Activated naive CD4-positive, alpha-beta T cell treated with anti-CD3 and anti-CD28 coated beads for 36 hours (primary cell): ENCODE data around the gene AS3MT. TPM values are rescaled to one million over a fixed set of nuclear protein-coding genes. Genes with fewer than 3 reads are reported as not detected.

ENCODE experiments used
- CTCF ChIA-PET: fragments of 350-600 bp; sonication (Branson Sonifier 250); formaldehyde crosslinking; loops from one replicate; lab custom pipeline; 2021; ENCODE audit warnings: antibody characterized with exemption; lab: Charles Lee
- DNase-seq: peaks from one replicate; pipeline ENCODE4 v3.0.0-alpha.2; 2020
- H3K27ac Mint-ChIP-seq: one replicate; pipeline ENCODE4 v1.8.0; 2021; ENCODE audit warnings: mild to moderate bottlenecking, mixed read lengths
- H3K27me3 Mint-ChIP-seq: one replicate; pipeline ENCODE4 v1.8.0; 2021; ENCODE audit warnings: low read depth, mixed read lengths
- H3K36me3 Mint-ChIP-seq: one replicate; pipeline ENCODE4 v1.8.0; 2021; ENCODE audit warnings: low read depth, mixed read lengths
- H3K4me1 Mint-ChIP-seq: one replicate; pipeline ENCODE4 v1.8.0; 2021; ENCODE audit warnings: low read depth, mixed read lengths
- H3K4me3 Mint-ChIP-seq: one replicate; pipeline ENCODE4 v1.8.0; 2021; ENCODE audit warnings: mild to moderate bottlenecking, moderate library complexity, mixed read lengths
- H3K9me3 Mint-ChIP-seq: one replicate; pipeline ENCODE4 v1.8.0; 2021; ENCODE audit warnings: mixed read lengths
- intact Hi-C: fragments of 100-400 bp; cut with micrococcal nuclease; formaldehyde crosslinking; loops from one replicate; pipeline ENCODE4 v1.15.1; 2023
- total RNA-seq, 2 experiments: library from RNA; stranded (reverse); gene quantifications; one replicate each; pipeline ENCODE4 v1.2.3, GENCODE V29; 2021

AS3MT gene
- total RNA-seq, 2 experiments from 2014 or later: 1.0 to 1.2 TPM

- peaks cover 2% of the 10 kb centered on the region for H3K27me3 Mint-ChIP-seq
- no peaks in the 10 kb centered on the region for H3K9me3 Mint-ChIP-seq
- intact Hi-C loops: no loop called here
- H3K4me1 Mint-ChIP-seq: no peaks in the 10 kb centered on the region
- no peak overlapping the region for H3K4me3 Mint-ChIP-seq
- H3K36me3 Mint-ChIP-seq: peaks cover 8% of the 10 kb centered on the region
- CTCF ChIA-PET: interaction anchor here (1.4 kb wide), 1 partner anchor 12 kb away, joined by 5 read pairs; no protein-coding TSS in a partner anchor
- DNase-seq: no peak
- H3K27ac Mint-ChIP-seq: no peak overlapping the region
Measured at GRCh38 chr10:102863660-102864059, 5.6 kb upstream of the AS3MT start.

GRCh38 chr10:102865620-102866019 lies 3.6 kb upstream of the AS3MT start:
- no peak overlapping the region for H3K27ac Mint-ChIP-seq
- H3K27me3 Mint-ChIP-seq: peaks cover 18% of the 10 kb centered on the region
- DNase-seq: no peak
- intact Hi-C loops: no loop called here
- H3K4me3 Mint-ChIP-seq: no peak overlapping the region
- H3K36me3 Mint-ChIP-seq: peaks cover 7% of the 10 kb centered on the region
- peaks cover 8% of the 10 kb centered on the region for H3K4me1 Mint-ChIP-seq
- CTCF ChIA-PET: interaction anchor here (1.5 kb wide), 1 partner anchor 10 kb away, joined by 3 read pairs; no protein-coding TSS in a partner anchor
- no peaks in the 10 kb centered on the region for H3K9me3 Mint-ChIP-seq

GRCh38 chr10:102868911-102869257 lies 386 bp upstream of the AS3MT start:
- CTCF ChIA-PET: interaction anchor here (0.5 kb wide), 1 partner anchor 63 kb away, joined by 3 read pairs; no protein-coding TSS in a partner anchor
- no peak for DNase-seq

GRCh38 chr10:102870221-102870620 lies 951 bp downstream of the AS3MT start:
- H3K27ac Mint-ChIP-seq: no peak overlapping the region
- H3K4me3 Mint-ChIP-seq: peak overlapping the region; percentile 69
- H3K4me1 Mint-ChIP-seq: peaks cover 8% of the 10 kb centered on the region
- CTCF ChIA-PET: no interaction called here
- intact Hi-C loops: no loop called here
- H3K36me3 Mint-ChIP-seq: peaks cover 1% of the 10 kb centered on the region
- H3K27me3 Mint-ChIP-seq: peaks cover 21% of the 10 kb centered on the region
- no peak for DNase-seq
- H3K9me3 Mint-ChIP-seq: no peaks in the 10 kb centered on the region

More at GRCh38 chr10:102868911-102869257, 386 bp upstream of the AS3MT start:
- Mint-ChIP-seq H3K4me1 (peaks cover 8% of the 10 kb centered on the region), H3K27ac (no peak overlapping the region), H3K9me3 (no peaks in the 10 kb centered on the region), H3K4me3 (peak overlapping the region; percentile 69), H3K27me3 (peaks cover 21% of the 10 kb centered on the region), H3K36me3 (peaks cover 3% of the 10 kb centered on the region)
- intact Hi-C loops: no loop called here

- CTCF ChIA-PET: no interaction called here
- Mint-ChIP-seq H3K9me3 (no peaks in the 10 kb centered on the region), H3K4me3 (no peak overlapping the region), H3K4me1 (peaks cover 8% of the 10 kb centered on the region), H3K27me3 (peaks cover 21% of the 10 kb centered on the region), H3K27ac (no peak overlapping the region), H3K36me3 (peaks cover 1% of the 10 kb centered on the region)
- intact Hi-C loops: no loop called here
- DNase-seq: no peak
Measured at GRCh38 chr10:102872163-102872562, 2.9 kb downstream of the AS3MT start.

GRCh38 chr10:102876747-102877153 lies 7.5 kb downstream of the AS3MT start:
- CTCF ChIA-PET: interaction anchor here (0.6 to 1.9 kb wide), 2 partner anchors 13 to 180 kb away, joined by 3 to 5 read pairs; no protein-coding TSS in a partner anchor
- no peak overlapping the region for H3K4me3 Mint-ChIP-seq
- intact Hi-C loops: no loop called here

GRCh38 chr10:102878629-102879028 lies 9.4 kb downstream of the AS3MT start:
- intact Hi-C loops: no loop called here
- Mint-ChIP-seq H3K27ac (no peak overlapping the region), H3K27me3 (no peaks in the 10 kb centered on the region), H3K4me1 (no peaks in the 10 kb centered on the region), H3K36me3 (no peaks in the 10 kb centered on the region), H3K4me3 (no peak overlapping the region), H3K9me3 (no peaks in the 10 kb centered on the region)
- DNase-seq: no peak
- CTCF ChIA-PET: interaction anchor here (1.5 kb wide), 1 partner anchor 43 kb away, joined by 4 read pairs; no protein-coding TSS in a partner anchor

More at GRCh38 chr10:102876747-102877153, 7.5 kb downstream of the AS3MT start:
- no peaks in the 10 kb centered on the region for H3K27me3 Mint-ChIP-seq
- H3K27ac Mint-ChIP-seq: no peak overlapping the region
- no peaks in the 10 kb centered on the region for H3K4me1 Mint-ChIP-seq
- DNase-seq: no peak
- H3K9me3 Mint-ChIP-seq: no peaks in the 10 kb centered on the region
- H3K36me3 Mint-ChIP-seq: no peaks in the 10 kb centered on the region

- Mint-ChIP-seq H3K9me3 (no peaks in the 10 kb centered on the region), H3K27ac (no peak overlapping the region), H3K4me3 (no peak overlapping the region), H3K36me3 (no peaks in the 10 kb centered on the region), H3K4me1 (no peaks in the 10 kb centered on the region), H3K27me3 (no peaks in the 10 kb centered on the region)
- CTCF ChIA-PET: no interaction called here
- DNase-seq: no peak
- intact Hi-C loops: no loop called here
Measured at GRCh38 chr10:102880256-102880655, 11.0 kb downstream of the AS3MT start.

- Mint-ChIP-seq H3K27ac (no peak overlapping the region), H3K9me3 (no peaks in the 10 kb centered on the region), H3K27me3 (no peaks in the 10 kb centered on the region), H3K4me3 (no peak overlapping the region), H3K36me3 (no peaks in the 10 kb centered on the region), H3K4me1 (no peaks in the 10 kb centered on the region)
- intact Hi-C loops: no loop called here
- CTCF ChIA-PET: no interaction called here
- DNase-seq: no peak
Measured at GRCh38 chr10:102888048-102888447, 18.8 kb downstream of the AS3MT start.

- Mint-ChIP-seq H3K9me3 (no peaks in the 10 kb centered on the region), H3K4me1 (no peaks in the 10 kb centered on the region), H3K27ac (no peak overlapping the region), H3K27me3 (no peaks in the 10 kb centered on the region), H3K36me3 (no peaks in the 10 kb centered on the region), H3K4me3 (no peak overlapping the region)
- CTCF ChIA-PET: interaction anchor here (1.0 kb wide), 1 partner anchor 59 kb away, joined by 5 read pairs; no protein-coding TSS in a partner anchor
- no peak for DNase-seq
- intact Hi-C loops: no loop called here
Measured at GRCh38 chr10:102894466-102895213, 25.4 kb downstream of the AS3MT start.

- no peak for DNase-seq
- H3K4me3 Mint-ChIP-seq: no peak overlapping the region
- CTCF ChIA-PET: interaction anchor here (0.5 to 5.1 kb wide), 4 partner anchors 10 to 1467 kb away, joined by 3 to 54 read pairs (median 4); partner anchors contain the start of gene CYP17A1
- intact Hi-C loops: no loop called here
- no peaks in the 10 kb centered on the region for H3K27me3 Mint-ChIP-seq
- no peaks in the 10 kb centered on the region for H3K9me3 Mint-ChIP-seq
- peaks cover 1% of the 10 kb centered on the region for H3K36me3 Mint-ChIP-seq
- H3K4me1 Mint-ChIP-seq: no peaks in the 10 kb centered on the region
- no peak overlapping the region for H3K27ac Mint-ChIP-seq
Measured at GRCh38 chr10:102900006-102900405, 30.7 kb downstream of the AS3MT start.

GRCh38 chr10:102904346-102904745 lies 35.1 kb downstream of the AS3MT start:
- Mint-ChIP-seq H3K27ac (no peak overlapping the region), H3K27me3 (no peaks in the 10 kb centered on the region), H3K4me1 (no peaks in the 10 kb centered on the region), H3K4me3 (no peak overlapping the region), H3K9me3 (no peaks in the 10 kb centered on the region), H3K36me3 (peaks cover 1% of the 10 kb centered on the region)
- CTCF ChIA-PET: interaction anchor here (0.6 to 5.1 kb wide), 5 partner anchors 11 to 1252 kb away, joined by 3 to 54 read pairs (median 4); partner anchors contain the start of gene CYP17A1
- intact Hi-C loops: no loop called here
- DNase-seq: no peak
